A172 (cell line): Measurements from ENCODE around the gene MYOZ2. TPM values are rescaled to one million over a fixed set of nuclear protein-coding genes. Genes with fewer than 3 reads are reported as not detected.
A peak's percentile ranks its signal among the peaks of the same experiment; 100 is the strongest.

Experiments
- DNase-seq: peaks from one replicate; pipeline ENCODE4 v3.0.0-alpha.2; 2015; ENCODE audit warnings: low spot score
- total RNA-seq: library from RNA; depleted of rRNA; stranded (reverse); fragments of >200 nt; shearing (Covaris generic); gene quantifications from 2 replicates; pipeline ENCODE4 v1.2.3, GENCODE V29; 2014; rRNA removed

Gene MYOZ2
- 0.10 TPM in 1 of 2 replicates, not detected in the other for total RNA-seq

DNA sequence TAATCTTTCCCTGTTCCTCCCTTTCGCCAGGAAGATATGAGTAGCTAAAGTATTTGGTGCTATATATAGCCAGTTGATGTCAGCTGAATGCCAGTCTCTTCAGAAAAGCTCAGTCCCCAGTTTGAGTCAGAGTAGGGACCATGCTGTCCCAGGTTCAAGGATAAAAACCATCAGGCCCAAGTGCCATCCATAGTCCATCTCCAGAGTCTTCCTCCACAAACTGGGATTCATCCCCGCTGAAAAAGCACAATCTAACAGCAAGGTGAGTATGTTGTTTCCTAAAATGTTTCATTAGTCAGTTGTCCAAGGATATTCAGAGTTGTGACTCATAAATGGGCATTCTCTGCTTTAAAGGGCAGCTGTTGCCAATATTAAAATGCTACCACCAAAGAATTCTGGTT is at the start of gene MYOZ2:
TSS of gene MYOZ2 (plus strand) at position 112 of the 401 bp plus-strand sequence. CDS start 694 bp downstream, outside the sequence.
- DNase-seq: peak; percentile 22

GRCh38 chr4:119087121-119087520 is 48.5 kb upstream of the MYOZ2 start:
- no peak for DNase-seq

DNA sequence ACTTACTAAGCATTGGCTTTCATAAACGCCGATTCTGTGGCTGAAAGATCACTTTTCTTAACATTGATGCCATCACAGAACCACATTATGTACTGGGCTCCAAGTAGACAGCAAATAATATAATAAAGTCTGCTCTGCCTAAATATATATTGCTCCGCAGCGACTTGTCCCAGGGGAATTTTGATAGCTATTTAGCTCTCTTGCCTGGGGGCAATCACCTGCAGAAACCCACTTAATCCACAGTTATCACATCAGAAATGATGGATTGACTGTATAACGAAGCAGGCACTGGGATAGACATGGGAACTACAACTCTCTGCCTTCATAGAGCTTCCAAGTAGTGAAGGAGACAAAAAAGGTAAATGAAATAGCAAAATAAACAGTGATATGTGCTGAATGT is 48.0 kb upstream of the MYOZ2 start:
- no peak for DNase-seq

DNA sequence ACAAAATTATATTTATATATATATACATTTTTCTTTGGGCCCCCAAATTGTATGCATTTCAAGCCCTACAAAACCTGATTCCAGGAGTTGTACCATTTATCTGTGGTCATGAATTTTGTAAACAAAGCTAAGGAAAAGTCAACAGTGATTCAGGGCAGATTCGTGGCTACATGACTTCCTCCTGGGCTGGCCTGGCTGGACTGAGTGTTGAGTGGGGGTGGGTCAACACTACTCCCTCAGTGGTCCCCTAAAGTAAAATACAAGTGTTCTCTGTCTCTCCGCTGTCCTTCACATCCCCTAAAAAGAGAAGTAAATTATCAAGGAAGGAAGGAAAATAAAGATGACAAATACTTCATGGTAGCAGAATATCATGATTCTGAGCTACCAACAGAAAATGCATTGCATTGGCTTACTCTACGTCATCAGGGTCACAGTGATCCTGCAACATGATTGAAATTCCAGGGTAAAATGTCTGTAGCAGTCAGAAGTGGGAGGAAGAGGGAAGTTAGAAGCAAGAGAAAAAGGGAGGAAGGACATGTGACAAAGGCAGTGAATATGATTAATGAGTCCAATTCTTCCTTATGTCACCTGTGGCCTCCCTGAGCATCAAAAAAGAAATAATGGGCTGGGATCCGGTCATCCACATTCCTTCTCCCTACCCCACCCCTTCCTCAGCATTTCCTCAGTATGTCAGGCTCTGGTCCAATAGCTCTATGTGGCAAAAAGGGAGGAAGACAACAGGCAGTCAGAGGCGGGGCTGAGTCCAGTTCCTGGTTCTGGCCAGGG is 42.4 kb upstream of the MYOZ2 start:
- DNase-seq: no peak

DNA sequence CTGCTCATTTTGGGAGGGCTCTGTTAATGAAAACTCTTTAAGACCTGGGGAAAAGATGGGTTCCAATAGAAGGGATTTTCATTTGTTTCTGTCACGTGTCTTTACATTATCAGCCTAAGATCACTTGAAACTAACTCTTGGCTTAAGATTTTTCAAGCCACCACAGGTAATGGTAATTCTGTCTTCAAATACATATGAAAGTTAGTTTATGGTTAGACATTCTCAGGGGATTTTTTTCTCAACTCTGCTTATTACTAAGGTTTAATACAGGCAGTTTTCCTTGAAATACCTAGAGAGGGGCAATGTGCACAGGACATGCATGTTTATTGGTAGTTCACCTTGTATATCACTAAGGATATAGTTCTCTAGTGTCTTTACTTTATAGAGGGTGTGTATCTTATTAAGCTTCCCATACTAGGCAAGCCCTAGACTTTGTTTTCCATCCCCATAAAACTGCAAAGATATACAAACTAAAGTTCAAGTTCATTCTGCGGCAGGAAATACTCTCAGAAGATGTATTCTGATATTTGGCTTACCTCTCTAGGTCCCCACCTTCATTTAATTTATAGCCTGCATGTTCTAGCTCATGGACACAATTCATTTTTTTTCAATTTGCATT is 38.2 kb upstream of the MYOZ2 start:
- DNase-seq: no peak

GRCh38 chr4:119098306-119098705 is 37.3 kb upstream of the MYOZ2 start:
- no peak for DNase-seq

GRCh38 chr4:119099227-119099810 is 36.3 kb upstream of the MYOZ2 start:
- peak; percentile 72 for DNase-seq

GRCh38 chr4:119100655-119101054 is 35.0 kb upstream of the MYOZ2 start:
- no peak for DNase-seq

- DNase-seq: peak; percentile 97
Measured at GRCh38 chr4:119103263-119103662, 32.4 kb upstream of the MYOZ2 start.

GRCh38 chr4:119104644-119105273 is 30.9 kb upstream of the MYOZ2 start:
- no peak for DNase-seq

DNA sequence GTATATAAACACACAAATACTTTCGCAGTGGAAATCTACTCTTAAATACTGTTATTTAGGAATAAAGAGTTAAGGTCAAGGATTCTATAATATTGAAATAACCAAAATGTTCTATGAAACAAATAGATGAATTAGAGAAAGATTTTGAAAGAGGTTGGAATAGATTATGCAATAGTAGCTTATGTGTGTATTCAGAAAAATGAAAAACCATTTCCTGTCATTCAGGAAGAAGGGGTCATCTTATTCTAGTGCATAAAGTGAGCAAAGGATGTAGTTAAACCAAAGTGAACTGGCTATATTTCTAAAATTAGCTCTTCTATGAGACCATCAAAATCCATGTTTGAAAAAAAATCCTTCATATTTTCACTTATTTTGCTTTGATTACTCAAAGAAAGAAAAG is 30.0 kb upstream of the MYOZ2 start:
- no peak for DNase-seq

DNA sequence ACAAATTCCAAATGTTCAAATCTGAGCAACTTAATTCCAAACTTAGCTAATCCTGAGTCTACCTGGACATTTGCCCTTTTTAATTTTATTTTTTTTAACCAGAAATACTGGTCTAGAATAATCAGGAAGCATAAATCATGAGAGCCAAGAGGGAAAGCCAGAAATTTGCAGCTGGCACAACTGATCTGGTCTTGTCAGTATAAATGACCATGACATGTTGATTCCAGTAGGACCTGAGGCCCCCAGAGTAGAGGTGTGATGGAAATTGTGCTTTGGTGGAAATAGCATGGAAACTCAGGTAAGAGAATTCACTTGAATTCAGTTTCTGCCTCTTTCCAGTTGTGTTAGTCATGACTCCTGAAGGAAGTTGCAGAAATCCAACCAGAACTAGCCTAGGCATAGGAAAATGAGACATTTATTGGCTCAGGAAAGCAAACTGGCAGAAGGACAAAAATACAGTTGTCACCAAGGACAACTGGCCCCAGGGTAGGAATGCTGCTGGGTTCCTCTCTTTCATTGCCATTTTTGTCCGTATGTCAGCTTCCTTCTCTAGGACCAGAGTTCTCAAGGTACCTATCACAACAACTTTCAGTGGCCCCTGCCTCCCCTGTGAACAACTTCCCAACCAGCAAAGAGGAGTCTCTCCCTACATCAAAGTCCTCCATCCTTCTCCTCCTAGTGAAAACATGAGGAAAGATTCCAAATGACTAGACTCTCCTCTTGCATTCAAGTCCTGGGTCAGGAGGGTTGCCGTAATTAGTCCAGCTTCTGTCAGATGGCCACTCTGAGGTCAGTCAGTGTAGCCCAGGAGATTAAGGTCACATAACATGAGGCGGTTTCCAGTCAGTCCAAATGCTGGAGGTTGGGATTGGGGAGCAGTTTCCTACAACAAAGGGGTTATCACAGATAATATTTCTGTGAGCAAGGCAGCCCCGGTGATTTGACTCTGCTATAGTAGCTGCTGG is 29.3 kb upstream of the MYOZ2 start:
- peak; percentile 29 for DNase-seq

GRCh38 chr4:119110121-119110520 is 25.5 kb upstream of the MYOZ2 start:
- no peak for DNase-seq

DNA sequence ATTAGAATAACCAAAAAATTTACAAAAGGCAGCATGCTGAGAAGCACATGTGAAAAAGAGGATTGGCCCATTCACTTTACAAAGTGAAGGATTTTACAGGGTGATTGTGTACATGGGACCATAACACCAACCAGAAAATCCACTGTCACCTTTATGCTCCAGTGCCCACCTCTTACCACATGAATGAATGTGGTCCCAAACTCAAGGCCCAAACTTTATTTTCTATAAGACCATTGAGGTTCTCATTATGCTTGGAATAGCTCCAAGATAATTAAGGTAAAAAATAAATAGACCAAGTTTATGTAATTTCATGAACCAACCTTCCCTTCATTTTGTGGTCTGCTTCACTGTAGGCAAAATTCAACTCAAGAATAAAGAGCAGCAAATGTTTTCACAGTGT is 24.3 kb upstream of the MYOZ2 start:
- DNase-seq: no peak

GRCh38 chr4:119113033-119113655 is 22.5 kb upstream of the MYOZ2 start:
- DNase-seq: peak; percentile 93

- DNase-seq: no peak
Measured at GRCh38 chr4:119116021-119116420, 19.6 kb upstream of the MYOZ2 start.

- DNase-seq: no peak
Measured at GRCh38 chr4:119116925-119117900, 18.4 kb upstream of the MYOZ2 start.

GRCh38 chr4:119118397-119118796 is 17.2 kb upstream of the MYOZ2 start:
- DNase-seq: no peak

- peak; percentile 58 for DNase-seq
Measured at GRCh38 chr4:119124352-119124751, 11.3 kb upstream of the MYOZ2 start.

DNA sequence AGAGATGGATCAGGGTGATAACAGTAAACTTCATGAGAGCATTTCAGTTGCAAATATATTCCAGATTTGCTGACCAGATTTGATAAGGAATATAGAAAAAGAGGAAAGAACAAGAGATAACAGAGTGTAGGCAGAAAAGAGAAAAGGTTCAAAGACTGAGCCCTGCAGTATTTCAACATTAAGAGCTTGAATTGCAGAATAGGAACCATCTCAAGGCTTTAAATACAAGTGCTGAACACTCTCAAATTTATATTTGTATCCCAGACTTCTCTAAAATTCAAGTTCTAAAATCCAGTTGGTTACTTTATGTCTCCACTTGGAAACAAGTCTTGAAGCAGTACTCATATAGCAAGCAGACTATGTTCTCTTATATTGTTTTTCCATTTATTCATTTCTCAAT is 9.7 kb upstream of the MYOZ2 start:
- no peak for DNase-seq
